ENCODE measurements around the gene SMG7.

Gene SMG7

GRCh38 chr1:183467687-183468086 lies 4.6 kb upstream of the SMG7 start:
- no peak for DNase-seq (ENCODE audit: low read depth in 2 of 2)

- peak; percentile 10 to 15 for DNase-seq (ENCODE audit: low read depth in 2 of 2)
Observed at GRCh38 chr1:183470147-183470960, 1.9 kb upstream of the SMG7 start.

GRCh38 chr1:183470961-183471742 lies 1.1 kb upstream of the SMG7 start:
- DNase-seq (ENCODE audit: low read depth in 2 of 2) = peak; percentile 36 to 43

- DNase-seq (ENCODE audit: low read depth in 2 of 2) = peak; percentile 97 to 98
Observed at GRCh38 chr1:183471743-183472487, 384 bp upstream of the SMG7 start.

- DNase-seq (ENCODE audit: low read depth in 2 of 2) = no peak
Observed at GRCh38 chr1:183473217-183473536, 878 bp downstream of the SMG7 start.

- DNase-seq (ENCODE audit: low read depth in 2 of 2) = no peak
Observed at GRCh38 chr1:183476081-183476480, 3.8 kb downstream of the SMG7 start.

- no peak for DNase-seq (ENCODE audit: low read depth in 2 of 2)
Observed at GRCh38 chr1:183477986-183478781, 5.9 kb downstream of the SMG7 start.

GRCh38 chr1:183480971-183481441 lies 8.7 kb downstream of the SMG7 start:
- no peak for DNase-seq (ENCODE audit: low read depth in 2 of 2)

GRCh38 chr1:183483224-183483623 lies 10.9 kb downstream of the SMG7 start:
- DNase-seq (ENCODE audit: low read depth in 2 of 2) = no peak

- no peak for DNase-seq (ENCODE audit: low read depth in 2 of 2)
Observed at GRCh38 chr1:183484254-183484653, 12.0 kb downstream of the SMG7 start.

- DNase-seq (ENCODE audit: low read depth in 2 of 2) = no peak
Observed at GRCh38 chr1:183484851-183485250, 12.6 kb downstream of the SMG7 start.

- DNase-seq (ENCODE audit: low read depth in 2 of 2) = no peak
Observed at GRCh38 chr1:183487674-183488442, 15.6 kb downstream of the SMG7 start.

GRCh38 chr1:183490932-183491331 lies 18.6 kb downstream of the SMG7 start:
- DNase-seq (ENCODE audit: low read depth in 2 of 2) = no peak

- DNase-seq (ENCODE audit: low read depth in 2 of 2) = no peak
Observed at GRCh38 chr1:183493540-183494245, 21.4 kb downstream of the SMG7 start.

GRCh38 chr1:183495420-183495819 lies 23.1 kb downstream of the SMG7 start:
- no peak for DNase-seq (ENCODE audit: low read depth in 2 of 2)

- DNase-seq (ENCODE audit: low read depth in 2 of 2) = no peak
Observed at GRCh38 chr1:183497218-183497617, 24.9 kb downstream of the SMG7 start.

- DNase-seq (ENCODE audit: low read depth in 2 of 2) = no peak
Observed at GRCh38 chr1:183498342-183498991, 26.2 kb downstream of the SMG7 start.

GRCh38 chr1:183505454-183506089 lies 33.3 kb downstream of the SMG7 start:
- DNase-seq (ENCODE audit: low read depth in 2 of 2) = no peak

GRCh38 chr1:183506561-183506960 lies 34.3 kb downstream of the SMG7 start:
- peak; percentile 1 to 3 for DNase-seq (ENCODE audit: low read depth in 2 of 2)

Data from fibroblast of skin of left biceps (primary cell).